GM13977 (cell line): ENCODE measurements around the gene DDX50.
"Not testable (repeated sequence)": the region's sequence is repeated elsewhere in the genome, so short reads cannot be mapped to it uniquely, and the experiment has no call there.

Source experiments
- DNase-seq: peaks from one replicate; pipeline ENCODE4 v3.0.0; 2012; ENCODE audit warnings: low spot score
- in situ Hi-C: fragments of 300-500 bp; cut with MboI; formaldehyde crosslinking; loops from one replicate; pipeline ENCODE4 v1.12.0; 2022; ENCODE audit warnings: low sequenced_read_pairs, low pct_unique_long_range_greater_than_20kb, mixed read lengths, inconsistent platforms; ENCODE audit not compliant: unreplicated experiment
- TF ChIP-seq, protein P1 (sequence below): IDR thresholded peaks from 2 replicates; pipeline ENCODE4 v1.5.1; 2012; ENCODE audit warnings: mild to moderate bottlenecking, control low read depth; ENCODE audit not compliant: insufficient read depth; ENCODE audit errors: extremely low read depth, missing control alignments

DDX50 gene, protein sequence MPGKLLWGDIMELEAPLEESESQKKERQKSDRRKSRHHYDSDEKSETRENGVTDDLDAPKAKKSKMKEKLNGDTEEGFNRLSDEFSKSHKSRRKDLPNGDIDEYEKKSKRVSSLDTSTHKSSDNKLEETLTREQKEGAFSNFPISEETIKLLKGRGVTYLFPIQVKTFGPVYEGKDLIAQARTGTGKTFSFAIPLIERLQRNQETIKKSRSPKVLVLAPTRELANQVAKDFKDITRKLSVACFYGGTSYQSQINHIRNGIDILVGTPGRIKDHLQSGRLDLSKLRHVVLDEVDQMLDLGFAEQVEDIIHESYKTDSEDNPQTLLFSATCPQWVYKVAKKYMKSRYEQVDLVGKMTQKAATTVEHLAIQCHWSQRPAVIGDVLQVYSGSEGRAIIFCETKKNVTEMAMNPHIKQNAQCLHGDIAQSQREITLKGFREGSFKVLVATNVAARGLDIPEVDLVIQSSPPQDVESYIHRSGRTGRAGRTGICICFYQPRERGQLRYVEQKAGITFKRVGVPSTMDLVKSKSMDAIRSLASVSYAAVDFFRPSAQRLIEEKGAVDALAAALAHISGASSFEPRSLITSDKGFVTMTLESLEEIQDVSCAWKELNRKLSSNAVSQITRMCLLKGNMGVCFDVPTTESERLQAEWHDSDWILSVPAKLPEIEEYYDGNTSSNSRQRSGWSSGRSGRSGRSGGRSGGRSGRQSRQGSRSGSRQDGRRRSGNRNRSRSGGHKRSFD

DNA sequence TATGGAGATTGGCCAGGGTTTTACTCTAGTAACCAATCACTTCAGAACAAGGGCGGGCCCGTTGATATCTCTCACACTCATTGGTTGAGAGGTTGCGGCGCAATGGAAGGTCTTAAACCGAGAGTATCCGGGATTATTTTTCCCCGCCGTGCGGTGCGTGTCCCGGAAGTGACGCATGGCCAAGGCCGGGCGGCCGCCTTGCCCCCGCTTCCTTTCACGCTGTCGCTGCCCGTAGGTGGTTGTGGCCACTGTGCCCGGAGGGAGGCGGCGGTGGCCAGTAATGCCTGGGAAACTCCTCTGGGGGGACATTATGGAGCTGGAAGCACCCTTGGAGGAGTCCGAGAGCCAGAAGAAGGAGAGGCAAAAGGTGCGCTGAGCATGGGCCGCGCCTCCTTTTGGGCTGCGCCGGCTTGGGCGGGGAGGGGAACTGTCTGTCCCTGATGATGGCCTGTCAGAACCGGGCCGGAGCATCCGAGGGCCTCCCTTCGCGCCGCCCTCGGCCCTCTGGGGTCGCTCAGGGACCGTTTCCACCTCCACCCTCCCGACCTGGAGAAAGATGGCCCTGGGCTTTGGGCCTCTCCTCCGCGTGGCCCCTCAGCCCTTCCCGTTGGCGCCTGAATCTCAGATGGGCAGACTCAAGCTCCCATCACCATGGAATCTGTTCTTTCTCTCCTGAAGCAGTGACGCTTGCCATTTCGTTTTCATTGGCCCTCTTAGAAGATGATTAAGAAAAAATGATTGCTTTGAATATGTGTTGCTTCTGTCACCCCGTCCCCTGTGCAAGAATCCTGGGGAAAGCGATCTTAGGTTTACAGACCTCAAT, at the start of gene DDX50:
Gene DDX50, plus strand, starts transcription at position 211 of the 823 bp plus-strand sequence. Its CDS starts 70 bp downstream, at position 281.
- peak; percentile 93 for DNase-seq
- TF ChIP-seq, protein P1, sequence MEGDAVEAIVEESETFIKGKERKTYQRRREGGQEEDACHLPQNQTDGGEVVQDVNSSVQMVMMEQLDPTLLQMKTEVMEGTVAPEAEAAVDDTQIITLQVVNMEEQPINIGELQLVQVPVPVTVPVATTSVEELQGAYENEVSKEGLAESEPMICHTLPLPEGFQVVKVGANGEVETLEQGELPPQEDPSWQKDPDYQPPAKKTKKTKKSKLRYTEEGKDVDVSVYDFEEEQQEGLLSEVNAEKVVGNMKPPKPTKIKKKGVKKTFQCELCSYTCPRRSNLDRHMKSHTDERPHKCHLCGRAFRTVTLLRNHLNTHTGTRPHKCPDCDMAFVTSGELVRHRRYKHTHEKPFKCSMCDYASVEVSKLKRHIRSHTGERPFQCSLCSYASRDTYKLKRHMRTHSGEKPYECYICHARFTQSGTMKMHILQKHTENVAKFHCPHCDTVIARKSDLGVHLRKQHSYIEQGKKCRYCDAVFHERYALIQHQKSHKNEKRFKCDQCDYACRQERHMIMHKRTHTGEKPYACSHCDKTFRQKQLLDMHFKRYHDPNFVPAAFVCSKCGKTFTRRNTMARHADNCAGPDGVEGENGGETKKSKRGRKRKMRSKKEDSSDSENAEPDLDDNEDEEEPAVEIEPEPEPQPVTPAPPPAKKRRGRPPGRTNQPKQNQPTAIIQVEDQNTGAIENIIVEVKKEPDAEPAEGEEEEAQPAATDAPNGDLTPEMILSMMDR, result no peak
- in situ Hi-C loops, result no loop called here

DNA sequence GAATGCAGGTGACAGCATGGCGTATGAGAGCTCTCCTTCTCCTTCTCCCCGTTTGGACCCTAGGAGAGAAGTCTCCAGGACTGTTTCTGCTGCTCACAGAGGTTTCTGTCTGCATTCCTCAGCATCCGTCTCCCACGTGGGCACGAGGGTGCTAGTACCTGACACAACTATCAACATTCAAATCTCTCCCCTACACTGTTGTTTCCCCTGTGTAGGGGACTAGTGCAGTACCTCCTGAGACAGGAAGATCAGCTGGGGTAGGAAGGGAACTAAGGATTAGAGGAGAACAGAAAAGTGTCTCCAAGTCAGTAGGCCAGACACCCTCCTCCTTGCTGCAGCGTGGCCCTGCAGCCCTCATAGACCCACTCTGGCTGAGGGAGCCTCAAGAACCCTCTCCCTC, 44.8 kb upstream of the DDX50 start:
- in situ Hi-C loops, result no loop called here
- TF ChIP-seq, protein P1, result no peak
- no peak for DNase-seq

GRCh38 chr10:68857005-68857404, 44.1 kb upstream of the DDX50 start:
- in situ Hi-C loops, result no loop called here
- TF ChIP-seq, protein P1, result no peak
- no peak for DNase-seq

GRCh38 chr10:68861253-68861652, 39.9 kb upstream of the DDX50 start:
- in situ Hi-C loops, result no loop called here
- TF ChIP-seq, protein P1, result no peak
- DNase-seq, result no peak

DNA sequence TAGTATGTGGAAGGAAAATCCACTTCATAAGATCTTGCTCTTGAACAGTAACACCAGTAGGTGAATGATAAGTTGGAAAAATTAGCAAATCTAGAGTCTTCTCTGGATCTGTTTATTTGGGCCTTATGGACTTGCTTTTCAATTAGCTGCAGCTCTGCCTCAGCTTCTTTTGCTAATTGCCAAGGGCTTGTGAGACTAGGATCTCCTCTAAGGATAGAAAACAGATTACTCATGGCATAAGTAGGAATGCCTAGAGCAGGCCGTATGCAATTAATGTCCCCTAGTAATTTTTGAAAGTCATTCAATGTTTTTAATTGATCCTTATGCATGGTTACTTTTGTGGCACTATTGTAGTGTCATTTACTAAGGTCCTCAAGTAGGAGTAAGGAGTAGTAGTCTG, 36.5 kb upstream of the DDX50 start:
- no peak for DNase-seq
- TF ChIP-seq, protein P1, result no peak
- in situ Hi-C loops, result no loop called here

- in situ Hi-C loops, DNase-seq: not testable (repeated sequence)
These were observed 32.9 kb upstream of the DDX50 start for GRCh38 chr10:68868173-68868572.
